Body of pancreas (tissue), 4 donors: ENCODE data around the gene MOBP. TPM values are rescaled to one million over a fixed set of nuclear protein-coding genes. Genes with fewer than 3 reads are reported as not detected.

Experiments used
- ATAC-seq: fragments of 150-250 bp; one replicate; pipeline ENCODE4 v1.9.1; 2016
- DNase-seq, 4 donors: peaks; one replicate each; pipeline ENCODE4 v3.0.0-alpha.2; 2019
- H3K27ac ChIP-seq, 4 donors: fragments of 200-600 bp; sonication (generic); 1 replicate in 3 of 4; 2 replicates in 1 of 4; pipeline versions ENCODE4 v1.5.1 to v1.6.1; 2016 to 2019; ENCODE audit warnings: mild to moderate bottlenecking in 1 of 4, mixed read lengths in 1 of 4, moderate library complexity in 1 of 4
- H3K27me3 ChIP-seq, 2 donors: fragments of 200-600 bp; sonication (generic); one replicate each; pipeline ENCODE4 v1.6.0; 2016; ENCODE audit warnings: mild to moderate bottlenecking in 1 of 2
- H3K36me3 ChIP-seq, 2 donors: fragments of 200-600 bp; sonication (generic); replicated peaks in 1 of 2; 2 replicates each; pipeline ENCODE4 v1.5.1; 2016; ENCODE audit warnings: low read depth in 2 of 2; ENCODE audit not compliant: insufficient read depth in 1 of 2
- H3K4me1 ChIP-seq: fragments of 200-600 bp; sonication (generic); one replicate; pipeline ENCODE4 v1.6.0; 2016
- H3K4me3 ChIP-seq, 2 donors: fragments of 200-600 bp; sonication (generic); 1 replicate in 1 of 2; 2 replicates in 1 of 2; pipeline ENCODE4 v1.5.1; 2016 to 2019
- H3K9me3 ChIP-seq, 3 donors: fragments of 200-600 bp; sonication (generic); 1 replicate in 2 of 3; 2 replicates in 1 of 3; pipeline ENCODE4 v1.5.1; 2016
- CTCF ChIP-seq, 7 experiments: fragments of 450-650 bp in 4 of 7; fragments of 200-600 bp in 3 of 7; sonication (generic) in 3 of 7; IDR thresholded peaks; one replicate each; pipeline ENCODE4 v1.5.1; 2016 to 2019; ENCODE audit warnings: antibody characterized with exemption in 7 of 7
- POLR2A ChIP-seq, 3 donors: fragments of 450-650 bp; IDR thresholded peaks; one replicate each; pipeline ENCODE4 v1.6.1; 2016; ENCODE audit warnings: antibody characterized with exemption in 3 of 3, mild to moderate bottlenecking in 2 of 3
- WGBS, 2 donors: methylation state at CpG; one replicate each; pipeline ENCODE4 v1.1.5; 2017; 5-methylcytosine and 5-hydroxymethylcytosine counted together
- intact Hi-C: fragments of 100-400 bp; cut with DNase I; formaldehyde crosslinking; loops from one replicate; pipeline ENCODE4 v1.15.1; 2023
- total RNA-seq, 2 donors: library from RNA; depleted of rRNA; stranded (reverse); fragments of >200 nt; gene quantifications; one replicate each; pipeline ENCODE4 v1.1.0, GENCODE V29; 2016

MOBP gene
- total RNA-seq, 2 donors from 2014 or later: not detected

DNA sequence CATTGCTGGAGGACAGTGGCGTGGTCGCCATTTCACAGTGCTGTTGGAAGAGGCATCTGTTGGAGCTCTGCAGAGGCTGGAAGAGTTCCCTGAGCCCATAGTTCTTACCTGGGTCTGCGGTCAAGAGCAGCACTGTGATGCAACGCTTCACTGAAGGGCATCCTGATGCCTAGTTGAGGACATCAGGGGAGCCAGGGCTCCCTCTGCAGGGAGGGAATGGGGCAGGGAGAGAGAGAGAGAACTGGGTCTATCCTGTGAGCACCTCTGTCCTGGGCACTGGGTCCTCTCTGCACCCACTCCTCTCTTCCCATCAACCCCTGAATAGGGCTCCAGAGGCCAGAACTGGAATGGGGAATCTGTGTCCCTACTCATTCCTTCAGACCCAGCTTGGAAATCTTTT lies 23.9 kb upstream of the MOBP start:
- Histone ChIP-seq H3K36me3 (no peaks in the 10 kb centered on the region), H3K9me3 (no peaks in the 10 kb centered on the region), H3K4me3 (no peak overlapping the region), H3K27ac (no peak overlapping the region), H3K27me3 (no peaks in the 10 kb centered on the region), H3K4me1 (peaks cover 8% of the 10 kb centered on the region)
- TF ChIP-seq CTCF (IDR thresholded peaks at IDR 0.05) (no peak), POLR2A (IDR thresholded peaks at IDR 0.05) (no peak)
- ATAC-seq (no peak), DNase-seq (no peak)
- WGBS, 2 donors: 82 to 94% methylated on average over 3 to 4 of the region's 4 CpGs
- intact Hi-C loops: loop anchor here (5.0 kb wide), 1 partner anchor 54 kb away; no protein-coding TSS in a partner anchor

- no peaks in the 10 kb centered on the region for H3K9me3 ChIP-seq
- H3K27me3 ChIP-seq: no peaks in the 10 kb centered on the region
- DNase-seq: no peak
- 56 to 58% methylated on average over 2 of the region's 2 CpGs for WGBS, 2 donors
- H3K4me3 ChIP-seq: no peak overlapping the region
- H3K27ac ChIP-seq: no peak overlapping the region
- intact Hi-C loops: no loop called here
- no peak for ATAC-seq
- H3K36me3 ChIP-seq: no peaks in the 10 kb centered on the region
- TF ChIP-seq CTCF (IDR thresholded peaks at IDR 0.05): no peak
- no peak for TF ChIP-seq POLR2A (IDR thresholded peaks at IDR 0.05)
- H3K4me1 ChIP-seq: peaks cover 8% of the 10 kb centered on the region
Observed at GRCh38 chr3:39445927-39446326, 21.6 kb upstream of the MOBP start.

DNA sequence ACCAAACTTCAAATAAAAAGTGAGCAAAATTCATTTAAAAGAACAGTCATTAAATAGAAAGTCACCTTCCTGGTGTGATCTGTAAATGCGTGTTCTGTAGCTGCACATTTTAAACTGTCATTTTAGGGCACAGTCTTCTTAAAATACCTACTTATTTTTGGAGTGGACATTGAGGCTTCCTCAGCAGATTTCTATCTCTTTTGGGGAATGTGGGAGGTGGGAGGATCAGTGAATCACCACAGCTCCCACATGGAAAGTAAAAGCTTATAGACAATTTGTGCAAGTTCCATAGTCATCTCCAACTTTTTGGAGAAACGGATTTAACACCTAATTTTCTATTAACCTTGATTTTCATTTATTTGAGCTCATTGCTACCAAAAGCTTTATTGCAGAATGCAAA lies 21.0 kb upstream of the MOBP start:
- no peak for TF ChIP-seq POLR2A (IDR thresholded peaks at IDR 0.05)
- TF ChIP-seq CTCF (IDR thresholded peaks at IDR 0.05): no peak
- Histone ChIP-seq H3K4me1 (peaks cover 8% of the 10 kb centered on the region), H3K9me3 (no peaks in the 10 kb centered on the region), H3K27ac (no peak overlapping the region), H3K4me3 (no peak overlapping the region), H3K36me3 (no peaks in the 10 kb centered on the region), H3K27me3 (no peaks in the 10 kb centered on the region)
- WGBS, 2 donors: 83 to 87% methylated on average over 2 of the region's 2 CpGs
- DNase-seq (no peak), ATAC-seq (no peak)
- intact Hi-C loops: no loop called here

GRCh38 chr3:39447637-39448483 lies 19.6 kb upstream of the MOBP start:
- no peak overlapping the region for H3K27ac ChIP-seq

More at GRCh38 chr3:39447637-39448483, 19.6 kb upstream of the MOBP start:
- H3K9me3 ChIP-seq: no peaks in the 10 kb centered on the region
- DNase-seq (peak; percentile 73 to 84 (median 81)), ATAC-seq (peak; percentile 95)
- no peak overlapping the region for H3K4me3 ChIP-seq
- TF ChIP-seq CTCF (IDR thresholded peaks at IDR 0.05) (peak; percentile 77 to 89 (median 82)), POLR2A (IDR thresholded peaks at IDR 0.05) (no peak)
- WGBS, 2 donors: 17 to 20% methylated on average over 11 to 13 of the region's 13 CpGs
- peaks cover 8% of the 10 kb centered on the region for H3K4me1 ChIP-seq
- intact Hi-C loops: no loop called here
- H3K36me3 ChIP-seq: no peaks in the 10 kb centered on the region
- H3K27me3 ChIP-seq: no peaks in the 10 kb centered on the region
